HepG2 (cell line): Measurements from ENCODE around the gene PTH1R.

Experiments
- ARHGAP35 ChIP-seq: sonication (generic); formaldehyde crosslinking; IDR thresholded peaks from 2 replicates; pipeline ENCODE4 v1.9.0; 2022; ENCODE audit warnings: mild to moderate bottlenecking, inconsistent platforms, moderate library complexity, missing genetic modification reagents, borderline replicate concordance
- ELF4 ChIP-seq: sonication (generic); formaldehyde crosslinking; IDR thresholded peaks from 2 replicates; pipeline ENCODE4 v1.5.0; 2020; ENCODE audit warnings: missing genetic modification reagents, mild to moderate bottlenecking, moderate library complexity, borderline replicate concordance
- KDM1A ChIP-seq: IDR thresholded peaks from 2 replicates; pipeline ENCODE4 v1.6.1; 2016; ENCODE audit warnings: missing compliant biosample characterization
- MTF1 ChIP-seq: sonication (generic); formaldehyde crosslinking; IDR thresholded peaks from 2 replicates; pipeline ENCODE4 v1.5.0; 2020; ENCODE audit warnings: missing genetic modification reagents
- NKX3-1 ChIP-seq: sonication (generic); formaldehyde crosslinking; IDR thresholded peaks from 2 replicates; pipeline ENCODE4 v1.5.0; 2020; ENCODE audit warnings: missing genetic modification reagents
- NR2F2 ChIP-seq: IDR thresholded peaks from 2 replicates; pipeline ENCODE4 v1.6.1; 2012; ENCODE audit warnings: low read depth, inconsistent platforms, borderline replicate concordance
- POLR2A ChIP-seq, 2 experiments: IDR thresholded peaks; 2 replicates each; pipeline ENCODE4 v1.6.1; 2011; ENCODE audit warnings: low read depth in 2 of 2, low read length in 2 of 2, mild to moderate bottlenecking in 1 of 2, moderate library complexity in 1 of 2; ENCODE audit not compliant: insufficient read depth in 1 of 2
- RBFOX2 ChIP-seq: fragments of 200-400 bp; formaldehyde crosslinking; IDR thresholded peaks from 2 replicates; pipeline ENCODE4 v1.6.1; 2017; ENCODE audit warnings: low read depth, mild to moderate bottlenecking, low read length
- TARDBP ChIP-seq: sonication (generic); formaldehyde crosslinking; IDR thresholded peaks from 2 replicates; pipeline ENCODE4 v1.8.0; 2022; ENCODE audit warnings: mild to moderate bottlenecking, missing genetic modification reagents
- ZMYM3 ChIP-seq: sonication (generic); formaldehyde crosslinking; IDR thresholded peaks from 2 replicates; pipeline ENCODE4 v1.5.1; 2020; ENCODE audit warnings: mild to moderate bottlenecking, missing genetic modification reagents
- ZNF260 ChIP-seq: sonication (generic); formaldehyde crosslinking; IDR thresholded peaks from 2 replicates; pipeline ENCODE4 v1.4.0; 2020; ENCODE audit warnings: missing genetic modification reagents, low read depth, mild to moderate bottlenecking, borderline replicate concordance
- ZNF790 ChIP-seq: sonication (generic); formaldehyde crosslinking; IDR thresholded peaks from 2 replicates; pipeline ENCODE4 v1.8.0; 2022; ENCODE audit warnings: missing genetic modification reagents, mild to moderate bottlenecking, borderline replicate concordance
- TF ChIP-seq, protein P1 (sequence below): sonication (generic); formaldehyde crosslinking; IDR thresholded peaks from 2 replicates; pipeline ENCODE4 v1.5.1; 2020; ENCODE audit warnings: missing genetic modification reagents, mild to moderate bottlenecking, borderline replicate concordance

DNA sequence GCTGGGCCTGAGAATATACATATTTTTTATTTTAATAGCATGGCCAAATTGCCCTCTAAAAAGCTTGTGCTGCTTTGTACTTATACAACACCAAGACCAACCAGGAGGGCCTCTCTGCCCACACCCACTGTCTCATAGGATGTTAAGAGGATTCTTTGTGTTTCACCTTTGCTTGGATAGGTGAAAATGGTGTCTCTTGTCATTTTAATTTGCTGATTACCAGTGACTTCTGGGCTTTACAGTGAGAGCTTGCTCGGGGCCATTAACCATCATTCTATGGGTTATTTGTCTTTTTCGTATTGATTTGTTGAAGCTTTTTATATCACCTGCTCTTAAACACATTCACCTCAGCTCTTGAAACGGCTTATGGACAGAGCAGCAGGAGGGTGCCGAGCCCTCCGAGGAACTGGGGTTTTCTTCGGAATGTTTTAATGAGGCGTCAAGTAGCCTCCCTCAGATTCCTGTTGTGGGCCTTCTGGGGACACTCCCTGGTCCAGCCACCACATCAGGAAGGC lies 10.5 kb downstream of the PTH1R start:
- no peak for TF ChIP-seq NKX3-1
- TF ChIP-seq ELF4, result no peak
- TF ChIP-seq NR2F2, result no peak
- TF ChIP-seq, protein P1, sequence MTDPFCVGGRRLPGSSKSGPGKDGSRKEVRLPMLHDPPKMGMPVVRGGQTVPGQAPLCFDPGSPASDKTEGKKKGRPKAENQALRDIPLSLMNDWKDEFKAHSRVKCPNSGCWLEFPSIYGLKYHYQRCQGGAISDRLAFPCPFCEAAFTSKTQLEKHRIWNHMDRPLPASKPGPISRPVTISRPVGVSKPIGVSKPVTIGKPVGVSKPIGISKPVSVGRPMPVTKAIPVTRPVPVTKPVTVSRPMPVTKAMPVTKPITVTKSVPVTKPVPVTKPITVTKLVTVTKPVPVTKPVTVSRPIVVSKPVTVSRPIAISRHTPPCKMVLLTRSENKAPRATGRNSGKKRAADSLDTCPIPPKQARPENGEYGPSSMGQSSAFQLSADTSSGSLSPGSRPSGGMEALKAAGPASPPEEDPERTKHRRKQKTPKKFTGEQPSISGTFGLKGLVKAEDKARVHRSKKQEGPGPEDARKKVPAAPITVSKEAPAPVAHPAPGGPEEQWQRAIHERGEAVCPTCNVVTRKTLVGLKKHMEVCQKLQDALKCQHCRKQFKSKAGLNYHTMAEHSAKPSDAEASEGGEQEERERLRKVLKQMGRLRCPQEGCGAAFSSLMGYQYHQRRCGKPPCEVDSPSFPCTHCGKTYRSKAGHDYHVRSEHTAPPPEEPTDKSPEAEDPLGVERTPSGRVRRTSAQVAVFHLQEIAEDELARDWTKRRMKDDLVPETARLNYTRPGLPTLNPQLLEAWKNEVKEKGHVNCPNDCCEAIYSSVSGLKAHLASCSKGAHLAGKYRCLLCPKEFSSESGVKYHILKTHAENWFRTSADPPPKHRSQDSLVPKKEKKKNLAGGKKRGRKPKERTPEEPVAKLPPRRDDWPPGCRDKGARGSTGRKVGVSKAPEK (CRISPR knock-in tag), result no peak
- TF ChIP-seq ZNF790 (CRISPR knock-in tag), result no peak
- no peak for TF ChIP-seq MTF1 (CRISPR knock-in tag)
- no peak for TF ChIP-seq ZNF260 (CRISPR knock-in tag)
- TF ChIP-seq POLR2A (IDR thresholded peaks at IDR 0.05; ENCODE audit: insufficient read depth in 1 of 2, low read depth in 2 of 2, low read length in 2 of 2), result no peak
- TF ChIP-seq TARDBP (CRISPR knock-in tag), result no peak
- TF ChIP-seq KDM1A (CRISPR knock-in tag), result no peak
- TF ChIP-seq ARHGAP35 (CRISPR knock-in tag), result no peak
- TF ChIP-seq RBFOX2, result no peak
- TF ChIP-seq ZMYM3, result no peak
